Left lung (tissue), 10 donors: ENCODE data around the gene PSMF1. TPM values are rescaled to one million over a fixed set of nuclear protein-coding genes. Genes with fewer than 3 reads are reported as not detected.
"Not testable (repeated sequence)": the region's sequence is repeated elsewhere in the genome, so short reads cannot be mapped to it uniquely, and the experiment has no call there.

Experiments used
- ATAC-seq: fragments of 200-7000 bp; cut with Tn5 transposase; one replicate; pipeline ENCODE4 v1.9.1; 2020; ENCODE audit warnings: moderate library complexity
- DNase-seq, 4 donors: peaks; one replicate each; pipeline ENCODE4 v3.0.0-alpha.2; 2013 to 2020
- H3K27ac ChIP-seq, 2 donors: fragments of 200-600 bp; sonication (generic) in 1 of 2; one replicate each; pipeline versions ENCODE4 v1.5.0 to v1.8.0; 2020 to 2021
- H3K27me3 ChIP-seq, 2 donors: fragments of 200-600 bp; sonication (generic) in 1 of 2; one replicate each; pipeline versions ENCODE4 v1.5.0 to v1.8.0; 2020 to 2021
- H3K36me3 ChIP-seq, 2 donors: fragments of 200-600 bp; sonication (generic) in 1 of 2; one replicate each; pipeline versions ENCODE4 v1.5.0 to v1.8.0; 2020 to 2021
- H3K4me1 ChIP-seq, 2 donors: fragments of 200-600 bp; one replicate each; pipeline ENCODE4 v1.8.0; 2021
- H3K4me3 ChIP-seq, 2 donors: fragments of 200-600 bp; sonication (generic) in 1 of 2; one replicate each; pipeline versions ENCODE4 v1.5.0 to v1.8.0; 2020 to 2021; ENCODE audit warnings: mild to moderate bottlenecking in 1 of 2
- H3K9me3 ChIP-seq, 2 donors: fragments of 200-600 bp; sonication (generic) in 1 of 2; one replicate each; pipeline versions ENCODE4 v1.5.0 to v1.8.0; 2020 to 2021
- intact Hi-C, 2 donors: fragments of 100-400 bp; cut with DNase I; formaldehyde crosslinking; loops; one replicate each; pipeline versions ENCODE4 v1.11.2 to v1.14.2; 2022
- polyA plus RNA-seq, 6 donors: library from polyadenylated mRNA; unstranded; fragments of 120-200 nt; gene quantifications; one replicate each; pipeline ENCODE4 v1.2.1, GENCODE V29; 2013; ENCODE audit not compliant: insufficient read length in 6 of 6
- total RNA-seq, 2 donors: library from RNA; stranded (reverse); fragmentation: NEBNext Ultra II Directional; extraction: Animal tissue kit (Norgen Biotek cat#: 25700); gene quantifications; one replicate each; pipeline ENCODE4 v1.2.1, GENCODE V29; 2021
- TF ChIP-seq, protein P1 (sequence below), 2 donors: fragments of 200-600 bp; sonication (generic) in 1 of 2; IDR thresholded peaks; one replicate each; pipeline versions ENCODE4 v1.5.0 to v1.8.0; 2021; ENCODE audit warnings: antibody characterized with exemption in 2 of 2
- donor health status: DM: no; HTN: yes; CAD: no.
- donor health status: DM: no; HTN: no; CAD: no.

PSMF1 gene
- total and polyA plus RNA-seq, 8 donors: 121 to 149 (median 130) TPM

- no peak overlapping the region for H3K27ac ChIP-seq
- H3K36me3 ChIP-seq: no peaks in the 10 kb centered on the region
- no peak for DNase-seq
- ATAC-seq: no peak
- H3K4me3 ChIP-seq: no peak overlapping the region
- intact Hi-C loops: no loop called here
- H3K9me3 ChIP-seq: no peaks in the 10 kb centered on the region
- TF ChIP-seq, protein P1, sequence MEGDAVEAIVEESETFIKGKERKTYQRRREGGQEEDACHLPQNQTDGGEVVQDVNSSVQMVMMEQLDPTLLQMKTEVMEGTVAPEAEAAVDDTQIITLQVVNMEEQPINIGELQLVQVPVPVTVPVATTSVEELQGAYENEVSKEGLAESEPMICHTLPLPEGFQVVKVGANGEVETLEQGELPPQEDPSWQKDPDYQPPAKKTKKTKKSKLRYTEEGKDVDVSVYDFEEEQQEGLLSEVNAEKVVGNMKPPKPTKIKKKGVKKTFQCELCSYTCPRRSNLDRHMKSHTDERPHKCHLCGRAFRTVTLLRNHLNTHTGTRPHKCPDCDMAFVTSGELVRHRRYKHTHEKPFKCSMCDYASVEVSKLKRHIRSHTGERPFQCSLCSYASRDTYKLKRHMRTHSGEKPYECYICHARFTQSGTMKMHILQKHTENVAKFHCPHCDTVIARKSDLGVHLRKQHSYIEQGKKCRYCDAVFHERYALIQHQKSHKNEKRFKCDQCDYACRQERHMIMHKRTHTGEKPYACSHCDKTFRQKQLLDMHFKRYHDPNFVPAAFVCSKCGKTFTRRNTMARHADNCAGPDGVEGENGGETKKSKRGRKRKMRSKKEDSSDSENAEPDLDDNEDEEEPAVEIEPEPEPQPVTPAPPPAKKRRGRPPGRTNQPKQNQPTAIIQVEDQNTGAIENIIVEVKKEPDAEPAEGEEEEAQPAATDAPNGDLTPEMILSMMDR (IDR thresholded peaks at IDR 0.05): no peak
- H3K4me1 ChIP-seq: peaks cover 0 to 3% of the 10 kb centered on the region in 2 donors
- H3K27me3 ChIP-seq: peaks cover 0 to 4% of the 10 kb centered on the region in 2 donors
These were observed 93.6 kb downstream of the PSMF1 start for GRCh38 chr20:1212023-1212422.

- TF ChIP-seq, protein P1 (IDR thresholded peaks at IDR 0.05): peak; percentile 75 to 89
- H3K36me3 ChIP-seq: no peaks in the 10 kb centered on the region
- H3K27me3 ChIP-seq: peaks cover 0 to 4% of the 10 kb centered on the region in 2 donors
- no peaks in the 10 kb centered on the region for H3K9me3 ChIP-seq
- intact Hi-C loops: no loop called here
- H3K4me3 ChIP-seq: no peak overlapping the region
- DNase-seq (peak in 2 of 4 donors; percentile 68 to 78), ATAC-seq (peak; percentile 99)
- H3K4me1 ChIP-seq: peaks cover 0 to 3% of the 10 kb centered on the region in 2 donors
- no peak overlapping the region for H3K27ac ChIP-seq
These were observed 94.4 kb downstream of the PSMF1 start for GRCh38 chr20:1212607-1213396.

DNA sequence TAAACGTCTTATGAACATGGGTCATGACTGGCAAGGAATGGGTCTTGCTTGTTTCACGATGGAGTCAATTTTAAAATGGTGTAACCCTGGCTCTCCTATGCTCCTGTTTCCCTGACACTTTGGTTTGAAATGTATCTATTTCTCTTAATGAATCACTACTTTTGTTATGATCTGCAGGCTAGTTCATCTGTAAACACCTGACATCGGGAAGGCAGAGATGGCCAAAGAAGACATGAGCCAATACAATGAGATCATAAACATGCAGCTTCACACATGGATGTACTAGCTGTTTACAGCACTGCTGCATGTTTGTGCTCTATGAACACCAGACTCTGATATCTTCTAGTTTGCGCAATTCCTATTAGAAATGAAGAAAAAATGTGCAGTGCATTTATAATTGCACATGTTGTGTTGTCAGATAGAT is 96.4 kb downstream of the PSMF1 start:
- intact Hi-C loops: no loop called here
- Histone ChIP-seq H3K4me1 (peaks cover 0 to 3% of the 10 kb centered on the region in 2 donors), H3K27ac (no peak overlapping the region), H3K9me3 (no peaks in the 10 kb centered on the region), H3K27me3 (peaks cover 0 to 4% of the 10 kb centered on the region in 2 donors), H3K36me3 (no peaks in the 10 kb centered on the region), H3K4me3 (no peak overlapping the region)
- TF ChIP-seq, protein P1 (IDR thresholded peaks at IDR 0.05): no peak
- no peak for DNase-seq
- no peak for ATAC-seq

- TF ChIP-seq, protein P1 (IDR thresholded peaks at IDR 0.05): no peak
- no peak for ATAC-seq
- Histone ChIP-seq H3K27ac (no peak overlapping the region), H3K27me3 (peaks cover 0 to 4% of the 10 kb centered on the region in 2 donors), H3K36me3 (no peaks in the 10 kb centered on the region), H3K9me3 (no peaks in the 10 kb centered on the region), H3K4me1 (peaks cover 0 to 3% of the 10 kb centered on the region in 2 donors), H3K4me3 (no peak overlapping the region)
- intact Hi-C loops: no loop called here
- no peak for DNase-seq
These were observed 97.2 kb downstream of the PSMF1 start for GRCh38 chr20:1215386-1216170.

DNA sequence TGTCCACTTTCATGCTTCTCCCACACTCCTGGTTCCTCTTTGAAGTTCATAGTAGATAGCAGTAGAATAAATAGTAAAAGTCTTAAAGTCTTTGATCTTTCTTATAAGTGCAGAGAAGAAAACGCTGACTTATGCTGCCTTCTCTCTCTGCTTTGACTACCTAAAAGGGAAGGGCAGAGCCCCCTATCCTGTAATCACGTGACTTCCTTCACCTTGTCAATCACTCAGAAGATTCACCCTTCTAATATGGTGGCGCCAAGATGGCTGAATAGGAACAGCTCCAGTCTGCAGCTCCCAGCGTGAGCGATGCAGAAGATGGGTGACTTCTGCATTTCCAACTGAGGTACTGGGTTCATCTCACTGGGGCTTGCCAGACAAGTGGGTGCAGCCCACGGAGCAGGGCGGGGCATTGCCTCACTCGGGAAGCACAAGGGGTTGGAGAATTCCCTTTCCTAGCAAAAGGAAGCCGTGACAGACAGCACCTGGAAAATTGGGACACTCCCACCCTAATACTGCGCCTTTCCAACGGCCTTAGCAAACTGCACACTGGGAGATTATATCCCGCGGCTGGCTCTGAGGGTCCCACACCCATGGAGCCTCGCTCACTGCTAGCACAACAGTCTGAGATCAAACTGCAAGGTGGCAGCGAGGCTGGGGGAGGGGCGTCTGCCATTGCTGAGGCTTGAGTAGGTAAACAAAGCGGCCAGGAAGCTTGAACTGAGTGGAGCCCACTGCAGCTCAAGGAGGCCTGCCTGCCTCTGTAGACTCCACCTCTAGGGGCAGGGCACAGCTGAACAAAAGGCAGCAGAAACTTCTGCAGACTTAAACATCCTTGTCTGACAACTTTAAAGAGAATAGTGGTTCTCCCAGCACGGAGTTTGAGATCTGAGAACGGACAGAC is 98.4 kb downstream of the PSMF1 start:
- H3K36me3 ChIP-seq, DNase-seq, H3K9me3 ChIP-seq, H3K27ac ChIP-seq, intact Hi-C loops, ATAC-seq, H3K27me3 ChIP-seq, H3K4me1 ChIP-seq, H3K4me3 ChIP-seq: not testable (repeated sequence)
